SH-SY5Y (cell line): Measurements from ENCODE around the gene UQCC5.
A peak's percentile ranks its signal among the peaks of the same experiment; 100 is the strongest.

Source experiments
- GATA2 ChIP-seq: IDR thresholded peaks from 2 replicates; pipeline ENCODE4 v1.6.1; 2011; ENCODE audit warnings: mild to moderate bottlenecking, low read depth, low read length
- GATA3 ChIP-seq: IDR thresholded peaks from 2 replicates; pipeline ENCODE4 v1.6.1; 2011; ENCODE audit warnings: low read depth, mild to moderate bottlenecking, low read length, moderate library complexity

UQCC5 gene

GRCh38 chr3:52523386-52524257 is 12.8 kb upstream of the UQCC5 start:
- TF ChIP-seq GATA2 (no peak), GATA3 (no peak)

- TF ChIP-seq GATA2 = no peak
- TF ChIP-seq GATA3 = no peak
These were observed 12.1 kb upstream of the UQCC5 start for GRCh38 chr3:52524258-52524751.

- TF ChIP-seq GATA3 = no peak
- no peak for TF ChIP-seq GATA2
These were observed 11.4 kb upstream of the UQCC5 start for GRCh38 chr3:52524752-52525679.

- no peak for TF ChIP-seq GATA3
- TF ChIP-seq GATA2 = no peak
These were observed 10.5 kb upstream of the UQCC5 start for GRCh38 chr3:52525680-52526561.

- no peak for TF ChIP-seq GATA3
These were observed 9.2 kb upstream of the UQCC5 start for GRCh38 chr3:52527039-52527731.

- TF ChIP-seq GATA2 = no peak
- no peak for TF ChIP-seq GATA3
These were observed 8.4 kb upstream of the UQCC5 start for GRCh38 chr3:52527732-52528585.

GRCh38 chr3:52528586-52529375 is 7.6 kb upstream of the UQCC5 start:
- TF ChIP-seq GATA3 (no peak), GATA2 (no peak)

- TF ChIP-seq GATA2 (peak; percentile 64), GATA3 (no peak)
These were observed 6.8 kb upstream of the UQCC5 start for GRCh38 chr3:52529376-52530333.

- TF ChIP-seq GATA3 (no peak), GATA2 (no peak)
These were observed 5.2 kb upstream of the UQCC5 start for GRCh38 chr3:52530918-52531826.
